Transverse colon (tissue), 4 donors: Measurements from ENCODE around the gene IL12RB1.

ENCODE experiments used
- EP300 ChIP-seq: sonication (generic); formaldehyde crosslinking; IDR thresholded peaks from one replicate; pipeline ENCODE4 v1.6.1; 2017; ENCODE audit warnings: antibody characterized with exemption, low read depth
- POLR2A ChIP-seq: fragments of 450-650 bp; IDR thresholded peaks from one replicate; pipeline ENCODE4 v1.6.1; 2016; ENCODE audit warnings: antibody characterized with exemption, mild to moderate bottlenecking, moderate library complexity
- POLR2AphosphoS5 ChIP-seq, 3 donors: sonication (generic); formaldehyde crosslinking; IDR thresholded peaks; one replicate each; pipeline ENCODE4 v1.6.1; 2016; ENCODE audit warnings: antibody characterized with exemption in 3 of 3
- TF ChIP-seq, protein P1 (sequence below), 5 experiments: fragments of 200-600 bp in 3 of 5; fragments of 450-650 bp in 2 of 5; sonication (generic) in 3 of 5; IDR thresholded peaks; 1 replicate in 2 of 5; 2 replicates in 3 of 5; pipeline ENCODE4 v1.5.1; 2016 to 2017; ENCODE audit warnings: antibody characterized with exemption in 5 of 5, inconsistent platforms in 3 of 5, mild to moderate bottlenecking in 2 of 5, moderate library complexity in 1 of 5

GRCh38 chr19:18113827-18114226 is 27.1 kb upstream of the IL12RB1 start:
- TF ChIP-seq, protein P1, sequence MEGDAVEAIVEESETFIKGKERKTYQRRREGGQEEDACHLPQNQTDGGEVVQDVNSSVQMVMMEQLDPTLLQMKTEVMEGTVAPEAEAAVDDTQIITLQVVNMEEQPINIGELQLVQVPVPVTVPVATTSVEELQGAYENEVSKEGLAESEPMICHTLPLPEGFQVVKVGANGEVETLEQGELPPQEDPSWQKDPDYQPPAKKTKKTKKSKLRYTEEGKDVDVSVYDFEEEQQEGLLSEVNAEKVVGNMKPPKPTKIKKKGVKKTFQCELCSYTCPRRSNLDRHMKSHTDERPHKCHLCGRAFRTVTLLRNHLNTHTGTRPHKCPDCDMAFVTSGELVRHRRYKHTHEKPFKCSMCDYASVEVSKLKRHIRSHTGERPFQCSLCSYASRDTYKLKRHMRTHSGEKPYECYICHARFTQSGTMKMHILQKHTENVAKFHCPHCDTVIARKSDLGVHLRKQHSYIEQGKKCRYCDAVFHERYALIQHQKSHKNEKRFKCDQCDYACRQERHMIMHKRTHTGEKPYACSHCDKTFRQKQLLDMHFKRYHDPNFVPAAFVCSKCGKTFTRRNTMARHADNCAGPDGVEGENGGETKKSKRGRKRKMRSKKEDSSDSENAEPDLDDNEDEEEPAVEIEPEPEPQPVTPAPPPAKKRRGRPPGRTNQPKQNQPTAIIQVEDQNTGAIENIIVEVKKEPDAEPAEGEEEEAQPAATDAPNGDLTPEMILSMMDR (IDR thresholded peaks at IDR 0.05) = no peak
- no peak for TF ChIP-seq POLR2A
- TF ChIP-seq EP300 = no peak
- TF ChIP-seq POLR2AphosphoS5 (IDR thresholded peaks at IDR 0.05) = no peak
